IMR-90 (cell line): ENCODE data around the gene SLC44A1. TPM values are rescaled to one million over a fixed set of nuclear protein-coding genes. Genes with fewer than 3 reads are reported as not detected.
A peak's percentile ranks its signal among the peaks of the same experiment; 100 is the strongest.

ENCODE experiments used
- CHD1 ChIP-seq: IDR thresholded peaks from 2 replicates; pipeline ENCODE4 v1.6.1; 2012; ENCODE audit warnings: low read depth, low read length, improper control_type of control experiment
- FOS ChIP-seq: fragments of 150-350 bp; IDR thresholded peaks from 2 replicates; pipeline ENCODE4 v1.6.1; 2016; ENCODE audit warnings: low read depth, low read length
- NFE2L2 ChIP-seq: fragments of 150-350 bp; IDR thresholded peaks from 2 replicates; pipeline ENCODE4 v1.6.1; 2016; ENCODE audit warnings: low read depth, mild to moderate bottlenecking, low read length
- RCOR1 ChIP-seq: IDR thresholded peaks from 2 replicates; pipeline ENCODE4 v1.6.1; 2012; ENCODE audit warnings: mild to moderate bottlenecking, low read length, improper control_type of control experiment; ENCODE audit not compliant: insufficient replicate concordance
- SMC3 ChIP-seq: fragments of 150-350 bp; IDR thresholded peaks from 2 replicates; pipeline ENCODE4 v1.6.1; 2016; ENCODE audit warnings: low read depth, mild to moderate bottlenecking, antibody characterized with exemption, low read length, moderate library complexity
- USF2 ChIP-seq: fragments of 150-350 bp; IDR thresholded peaks from 2 replicates; pipeline ENCODE4 v1.6.1; 2017; ENCODE audit warnings: mild to moderate bottlenecking, antibody characterized with exemption, low read length, low read depth
- polyA plus RNA-seq, 3 experiments: library from polyadenylated mRNA; depleted of rRNA; stranded (reverse); fragments of >200 nt; gene quantifications; 2 replicates each; pipeline ENCODE4 v1.2.3, GENCODE V29; 2012; ENCODE audit warnings: low replicate concordance in 1 of 3
- total RNA-seq: library from RNA; depleted of rRNA; stranded (reverse); fragments of >200 nt; gene quantifications from 2 replicates; pipeline ENCODE4 v1.2.3, GENCODE V29; 2012

Gene SLC44A1
- total and polyA plus RNA-seq, 2 of the 4 experiments (the other 2 are of a cell fraction): 5.2 to 21.7 TPM

GRCh38 chr9:105244003-105244733 lies at the start of gene SLC44A1 (continued):
- no peak; the same call in 1 of the 2 replicates for TF ChIP-seq USF2
- no peak for TF ChIP-seq NFE2L2
- 0 out of 2 replicates have a peak, but pooled peaks have one; percentile 45 for TF ChIP-seq CHD1
- TF ChIP-seq FOS: no peak
- peak; percentile 15; the same call in 1 of the 2 replicates for TF ChIP-seq SMC3
- peak; percentile 89 for TF ChIP-seq RCOR1
